HPDE6-E6E7 (cell line): ENCODE data around the gene PDLIM3.
A peak's percentile ranks its signal among the peaks of the same experiment; 100 is the strongest.
"Not testable (repeated sequence)": the region's sequence is repeated elsewhere in the genome, so short reads cannot be mapped to it uniquely, and the experiment has no call there.

Experiments
- DNase-seq: peaks from one replicate; pipeline ENCODE4 v3.0.0; 2011; ENCODE audit warnings: missing footprints; ENCODE audit errors: extremely low spot score

The PDLIM3 gene

DNA sequence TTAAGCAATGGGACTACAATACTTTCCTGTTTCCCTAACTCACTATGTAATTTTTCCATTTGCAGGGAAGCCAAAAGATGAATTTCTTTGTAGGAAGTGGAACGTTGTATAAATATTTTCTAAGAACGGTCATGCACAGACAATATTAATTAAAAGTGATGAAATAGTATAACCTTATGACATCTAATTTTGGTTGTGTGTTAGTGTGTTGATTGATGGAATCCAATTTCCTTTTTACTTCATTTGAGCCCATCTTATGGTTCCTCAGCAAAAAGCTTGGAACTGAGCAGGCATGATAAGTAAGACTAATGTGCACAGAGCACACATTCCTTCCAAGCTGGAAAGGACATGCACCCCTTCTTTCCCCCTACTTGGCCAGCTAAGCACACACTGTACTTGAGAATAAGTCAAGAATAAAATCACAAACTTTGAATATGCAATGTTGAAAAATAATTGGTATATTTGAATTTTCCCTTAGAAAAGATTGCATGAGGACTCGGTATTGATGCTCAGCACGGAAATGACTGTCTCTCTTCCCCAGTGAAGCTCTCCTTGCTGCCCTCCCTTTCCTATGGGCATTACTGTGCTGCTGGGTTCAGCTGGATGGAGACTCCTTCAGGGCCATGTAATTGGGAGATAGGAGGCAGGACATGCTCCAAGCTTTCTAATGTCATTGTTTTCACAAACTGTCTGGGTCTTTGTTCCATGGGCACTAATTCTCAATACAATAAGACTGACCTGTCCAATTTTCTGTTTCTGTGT lies 19.2 kb upstream of the PDLIM3 start:
- no peak for DNase-seq

DNA sequence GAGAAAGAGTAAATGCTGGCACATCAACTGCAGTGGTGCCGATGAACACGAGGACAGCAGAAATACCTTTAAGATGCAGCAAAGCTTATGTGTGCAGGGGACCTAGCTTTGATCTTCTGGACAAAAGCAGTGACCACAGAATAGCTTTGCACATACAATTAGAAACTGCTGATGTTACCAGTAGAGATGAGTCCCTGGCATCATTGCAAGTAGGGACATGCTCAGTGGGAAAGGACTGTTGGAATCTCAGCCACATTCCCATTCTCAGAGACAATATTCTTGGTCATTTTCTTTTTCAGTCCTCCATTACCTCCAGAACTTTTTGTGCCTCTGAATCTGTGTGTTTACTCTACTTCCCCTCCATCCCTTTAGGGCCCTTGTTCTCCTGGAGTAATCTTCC lies 16.9 kb upstream of the PDLIM3 start:
- peak; percentile 32 for DNase-seq

DNA sequence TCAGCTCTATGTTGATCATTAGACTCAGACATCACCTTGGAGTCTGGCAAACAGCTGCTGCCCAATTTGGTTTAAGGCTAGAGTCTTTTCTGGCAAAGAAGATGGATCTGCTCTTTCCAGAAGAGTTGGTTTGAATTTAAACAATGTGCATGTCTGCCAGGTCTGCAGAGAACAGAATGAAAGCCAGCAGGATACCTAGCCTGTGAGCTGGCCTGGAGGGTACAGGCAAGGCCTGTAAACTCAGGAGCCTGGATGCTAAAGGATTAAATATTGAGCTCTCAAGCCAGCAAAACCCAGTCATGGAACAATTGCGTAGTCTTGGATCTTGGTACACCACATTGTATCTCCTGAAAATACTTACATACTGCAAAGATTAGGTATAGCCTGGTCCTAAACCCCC lies 15.6 kb upstream of the PDLIM3 start:
- DNase-seq: no peak

DNA sequence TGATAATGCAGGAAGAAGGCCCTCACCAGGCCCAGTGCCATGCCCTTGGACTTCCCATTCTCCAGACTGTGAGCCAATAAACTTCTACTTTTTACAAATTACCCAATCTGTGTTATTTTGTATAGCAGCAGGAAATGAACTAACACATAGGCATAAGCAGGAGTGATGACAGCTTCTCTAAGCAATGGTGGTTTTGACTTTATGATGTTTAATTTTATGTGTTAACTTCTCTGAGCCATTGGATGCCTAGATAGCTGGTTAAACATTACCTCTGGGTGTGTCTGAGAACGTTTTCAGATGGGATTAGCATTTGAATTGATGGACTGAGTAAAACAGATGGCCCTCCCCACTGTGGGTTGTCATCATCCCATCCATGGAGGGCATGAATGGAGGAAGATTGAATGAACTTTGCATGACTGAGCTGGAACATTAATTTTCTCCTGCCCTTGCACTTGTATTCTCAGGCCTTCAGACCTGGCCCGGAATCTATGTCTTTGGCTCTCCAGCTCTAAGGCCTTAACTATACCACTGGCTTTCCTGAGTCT lies 13.9 kb upstream of the PDLIM3 start:
- no peak for DNase-seq

DNA sequence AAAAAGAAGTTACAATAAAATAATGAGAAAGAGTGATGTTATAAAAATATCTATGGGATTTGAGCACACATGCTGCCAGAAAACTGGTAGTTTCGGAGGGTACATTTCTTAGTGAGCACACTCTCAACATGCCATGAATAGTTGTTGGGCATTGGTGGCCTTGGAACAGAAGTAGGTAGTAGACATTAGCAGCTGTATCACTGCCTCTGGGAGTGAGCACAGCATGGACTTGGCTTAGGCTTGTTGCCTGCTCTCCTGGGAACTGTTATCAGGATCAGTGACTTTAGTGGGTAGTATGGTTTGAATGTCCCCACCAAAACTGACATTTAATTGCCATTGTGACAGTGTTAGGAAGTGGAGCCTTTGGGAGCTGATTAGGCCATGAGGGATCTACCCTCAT lies 13.3 kb upstream of the PDLIM3 start:
- no peak for DNase-seq

DNA sequence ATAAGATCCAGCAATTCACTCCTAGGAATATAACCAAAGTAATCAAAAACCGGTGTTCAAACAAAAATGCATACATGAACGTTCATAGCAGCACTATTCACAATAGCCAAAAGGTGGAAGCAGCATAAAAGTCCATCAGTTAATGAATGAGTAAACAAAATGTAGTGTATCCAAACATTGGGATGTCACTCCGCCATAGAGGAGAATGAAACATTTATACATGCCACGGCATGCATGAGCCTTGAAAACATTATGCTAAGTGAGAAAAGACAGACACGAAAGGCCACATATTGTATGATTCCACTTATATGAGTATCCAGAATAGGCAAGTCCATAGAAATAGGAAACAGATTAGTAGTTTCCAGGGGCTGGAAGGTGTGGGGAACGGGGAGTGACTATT lies 11.0 kb upstream of the PDLIM3 start:
- DNase-seq: no peak

DNA sequence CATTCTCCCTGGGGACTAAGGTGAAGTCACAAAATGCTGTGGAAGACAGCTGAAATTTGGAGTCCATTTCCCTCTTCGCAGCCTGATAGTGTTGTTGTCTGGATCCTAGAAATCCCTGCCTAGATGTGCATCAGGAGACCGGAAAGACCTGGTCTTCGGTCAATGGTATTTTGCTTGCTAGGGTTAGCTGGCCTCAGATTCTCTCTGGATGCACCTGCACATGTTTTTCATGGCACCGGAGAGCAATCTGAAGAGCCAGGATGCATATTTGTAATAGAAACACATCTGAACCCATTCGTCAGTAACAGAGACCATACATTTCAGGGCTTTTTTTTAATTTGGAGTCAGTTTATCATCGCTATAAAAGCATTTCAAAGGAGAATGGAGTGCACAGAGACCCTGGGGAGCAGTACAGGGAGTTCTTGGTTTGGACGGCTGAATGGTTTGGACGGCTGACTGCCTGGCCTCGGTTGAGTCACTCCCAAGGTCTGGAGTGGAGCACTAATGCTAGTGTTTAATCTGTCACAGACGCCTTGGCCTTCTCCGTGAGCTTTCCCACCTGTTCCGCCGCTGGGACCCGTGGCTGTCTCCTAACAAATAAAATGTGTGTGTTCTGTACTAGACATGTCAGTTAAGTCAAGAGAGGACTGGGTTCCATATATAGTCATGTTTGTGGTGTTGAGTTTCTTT lies 7.5 kb upstream of the PDLIM3 start:
- DNase-seq: no peak

DNA sequence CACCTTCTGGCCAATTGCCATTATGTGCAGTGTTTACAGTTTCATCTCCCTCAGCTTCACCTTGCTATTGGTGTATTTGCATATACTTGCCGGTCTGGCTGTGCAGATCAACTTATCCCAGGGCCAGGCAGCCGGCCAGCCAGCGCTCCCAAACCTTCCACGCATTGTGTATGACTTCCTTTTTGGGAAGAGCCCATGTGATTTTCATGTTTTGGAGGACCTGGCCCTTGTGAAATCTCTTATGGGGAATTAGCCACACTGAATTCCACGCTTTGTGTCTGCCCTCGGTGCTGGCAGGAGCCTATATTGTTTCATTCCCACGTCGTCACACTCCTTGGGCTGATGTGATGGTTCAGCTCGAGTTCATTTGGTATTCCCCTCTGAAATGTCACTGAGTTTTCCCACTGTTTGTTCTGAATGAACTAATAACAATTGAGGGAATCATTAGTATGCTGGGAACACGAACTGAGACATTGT lies 6.0 kb upstream of the PDLIM3 start:
- DNase-seq: no peak

DNA sequence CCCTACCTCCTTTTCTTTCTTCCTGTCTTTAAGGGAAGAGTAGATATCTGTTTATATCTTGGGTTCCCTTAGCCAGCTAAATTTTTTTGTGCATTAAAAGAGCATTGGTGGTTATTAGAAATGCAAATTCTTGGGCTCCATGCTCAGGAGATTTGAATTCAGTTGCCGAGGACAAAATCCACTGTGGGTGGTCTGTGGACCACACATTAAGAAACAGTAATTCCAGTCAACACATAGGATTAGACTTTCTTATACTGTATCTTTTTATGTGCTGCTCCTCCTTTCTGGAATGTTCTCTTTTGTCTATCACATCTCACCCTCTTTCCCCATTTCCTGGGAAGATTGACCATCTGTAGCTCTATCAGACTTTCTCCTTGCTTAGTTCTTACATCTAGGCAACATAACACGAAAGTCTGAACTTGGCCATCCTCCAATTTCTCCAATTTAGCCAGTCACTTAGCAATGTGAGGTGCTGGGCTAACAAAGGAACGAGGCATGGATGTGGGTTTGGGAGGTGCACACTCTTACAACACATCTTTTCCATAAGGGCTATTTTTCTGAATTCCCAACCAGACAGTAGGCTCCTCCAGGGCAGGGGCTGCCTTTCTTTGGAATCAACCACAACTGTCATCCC lies 5.3 kb upstream of the PDLIM3 start:
- DNase-seq: no peak

DNA sequence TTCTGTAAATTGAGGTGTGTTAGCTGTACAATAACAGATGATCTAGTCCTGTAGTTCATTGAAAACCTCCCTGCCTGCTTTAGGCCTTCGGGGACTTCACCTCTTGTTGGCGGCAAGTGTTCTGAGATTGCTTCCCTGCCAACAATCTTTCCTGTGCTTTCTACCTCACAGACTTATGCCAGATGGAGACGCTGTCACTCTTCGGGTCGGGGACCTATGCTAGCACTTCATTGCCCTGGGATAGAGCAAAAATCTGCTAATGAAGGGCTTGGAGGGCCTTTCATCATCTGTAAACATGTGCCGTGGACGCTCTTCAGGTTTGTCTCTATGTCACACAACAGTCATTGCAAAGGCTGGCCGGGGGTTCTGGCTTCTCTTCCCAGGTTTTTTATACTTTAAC lies 4.7 kb upstream of the PDLIM3 start:
- no peak for DNase-seq

DNA sequence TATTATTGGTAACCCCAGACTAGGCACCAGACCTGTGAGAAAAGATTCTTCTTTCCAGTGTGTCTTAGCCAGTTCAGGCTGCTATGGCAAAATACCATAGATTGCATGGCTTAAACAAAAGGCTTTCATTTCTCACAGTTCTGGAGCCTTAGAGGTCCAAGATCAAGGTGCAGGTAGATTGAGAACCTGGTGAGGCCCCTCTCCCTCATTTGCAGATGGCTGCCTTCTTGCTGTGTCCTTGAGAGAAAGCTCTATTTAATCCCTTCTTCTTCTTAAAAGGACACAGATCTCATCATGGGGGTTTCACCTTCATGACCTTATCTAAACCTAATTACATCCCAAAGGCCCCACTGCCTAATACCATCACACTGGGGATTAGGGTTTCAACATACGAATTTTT lies 3.5 kb upstream of the PDLIM3 start:
- DNase-seq: no peak

DNA sequence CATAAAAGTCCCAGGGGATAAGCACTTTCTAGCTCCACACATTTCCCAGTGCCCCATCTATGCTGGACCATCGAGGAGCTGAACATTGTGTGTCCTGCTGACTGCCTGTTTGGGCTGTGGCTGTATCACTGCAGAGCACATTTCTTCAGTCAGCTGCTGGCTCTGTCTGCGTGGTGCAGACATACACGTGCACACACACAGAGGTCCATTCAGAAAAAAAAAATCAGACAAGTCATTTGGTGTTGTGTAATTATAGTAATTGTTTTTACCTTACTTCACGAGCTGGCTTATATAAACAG lies 1.1 kb upstream of the PDLIM3 start:
- DNase-seq: no peak

DNA sequence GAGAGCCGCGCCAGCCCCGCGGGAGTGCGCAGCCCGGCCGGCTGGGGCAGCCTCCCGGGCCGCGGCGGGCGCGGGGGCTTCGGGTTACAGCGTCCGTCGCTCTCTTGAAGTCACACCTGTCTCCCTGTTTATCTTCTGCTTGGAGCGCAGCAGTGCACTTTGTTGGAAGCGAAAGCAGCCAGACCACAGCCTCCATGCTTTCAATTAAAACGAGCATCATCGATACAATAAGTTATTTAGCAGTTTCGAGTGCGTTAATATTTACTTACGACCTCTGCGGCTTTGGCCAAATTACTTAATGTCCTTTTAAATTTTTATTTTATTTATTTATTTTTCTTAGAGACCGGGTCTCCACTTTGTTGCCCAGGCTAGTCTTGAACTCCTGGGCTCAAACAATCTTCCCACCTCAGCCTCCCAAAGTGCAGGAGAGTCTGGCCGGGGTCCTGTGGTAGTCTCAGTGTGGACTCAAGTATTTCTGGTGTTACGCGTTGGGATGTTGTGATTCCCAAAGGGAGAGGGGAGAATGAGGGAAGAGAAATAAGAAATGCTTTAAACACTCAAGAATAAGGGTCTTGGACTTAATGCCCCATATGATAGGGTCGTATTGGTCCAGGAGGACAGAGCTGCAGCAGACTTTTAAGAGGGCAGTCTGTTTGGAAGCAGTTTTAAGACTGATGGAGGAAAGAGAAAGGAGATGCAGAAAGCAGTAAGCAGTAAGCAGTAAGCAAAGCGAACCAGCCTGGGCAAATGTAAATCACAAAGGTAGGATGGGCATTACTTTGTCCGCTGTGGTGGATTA lies 504 bp upstream of the PDLIM3 start:
- no peak for DNase-seq

DNA sequence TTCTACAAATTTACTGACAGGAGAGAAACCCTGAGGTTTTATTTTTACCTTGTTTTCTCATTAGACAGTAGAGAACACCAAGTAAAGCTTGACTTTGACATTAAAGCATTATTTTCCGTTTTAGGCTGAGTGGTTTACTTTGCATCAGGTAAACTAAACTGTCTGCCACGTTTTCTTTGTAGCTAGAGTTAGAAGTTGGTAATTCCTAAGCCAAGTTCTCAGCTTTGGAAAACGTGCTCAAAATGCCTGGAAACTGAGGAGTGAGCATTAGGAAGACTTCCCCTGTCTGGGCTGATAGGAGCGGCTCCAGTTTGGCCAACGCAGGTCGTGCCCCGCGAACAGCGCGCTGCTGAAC lies 819 bp downstream of the PDLIM3 start:
- no peak for DNase-seq

DNA sequence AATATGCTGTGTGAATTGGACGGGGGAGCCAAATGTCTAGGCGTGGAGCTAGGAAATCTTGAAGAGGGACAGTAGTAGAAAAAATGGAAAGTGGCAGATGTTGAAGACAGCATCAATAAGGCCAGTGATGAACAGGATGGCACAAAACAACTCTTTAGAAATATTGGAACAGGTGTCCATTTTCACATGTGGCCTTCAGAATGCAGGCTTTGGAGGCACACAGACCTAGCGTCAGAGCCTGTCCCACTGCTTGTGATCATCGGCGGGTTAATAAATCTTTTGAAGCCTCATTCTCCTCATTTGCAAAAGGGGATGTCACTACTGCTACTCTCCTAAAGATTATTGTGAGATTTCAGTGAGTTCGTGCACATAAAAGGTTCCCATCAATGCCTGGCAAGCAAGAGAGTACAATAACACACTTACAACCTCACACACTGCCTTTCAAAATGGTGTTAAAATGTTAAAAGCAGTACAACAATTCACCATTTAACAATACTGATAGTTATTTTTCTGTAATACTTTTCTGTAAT lies 2.4 kb downstream of the PDLIM3 start:
- DNase-seq: no peak

DNA sequence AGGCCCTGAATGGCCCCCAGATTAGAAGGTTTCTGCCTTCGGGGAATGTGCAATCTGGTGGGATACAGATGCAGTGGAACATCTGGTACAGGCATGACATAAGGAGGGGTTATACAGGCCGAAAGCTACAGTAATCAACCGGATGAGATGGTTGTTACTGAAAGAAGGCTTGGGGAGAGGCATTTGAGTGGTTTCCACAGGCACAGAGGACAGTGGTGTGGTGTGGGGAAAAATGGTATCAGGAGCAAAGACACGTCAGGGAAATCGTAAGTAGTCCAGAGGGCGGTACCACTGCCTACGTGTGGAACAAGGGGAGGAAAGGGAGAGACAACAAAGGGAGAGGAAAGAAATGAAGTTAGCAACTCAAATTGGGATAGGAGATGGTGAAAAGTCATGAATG lies 3.0 kb downstream of the PDLIM3 start:
- no peak for DNase-seq

DNA sequence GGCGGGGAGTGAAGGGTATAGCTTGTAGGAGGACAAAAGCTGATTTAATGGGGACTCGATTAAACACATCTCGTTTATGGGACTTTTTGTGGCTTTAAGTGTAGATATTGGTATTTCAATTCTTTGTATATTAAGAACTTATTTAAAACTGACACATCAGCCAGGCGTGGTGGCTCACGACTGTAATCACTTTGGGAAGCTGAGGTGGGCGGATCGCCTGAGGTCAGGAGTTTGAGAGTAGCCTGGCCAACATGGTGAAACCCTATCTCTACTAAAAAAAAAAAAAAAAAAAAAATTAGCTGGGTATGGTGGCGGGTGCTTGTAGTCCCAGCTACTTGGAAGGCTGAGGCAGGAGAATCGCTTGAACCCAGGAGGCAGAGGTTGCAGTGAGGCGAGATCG lies 3.7 kb downstream of the PDLIM3 start:
- not testable (repeated sequence) for DNase-seq

DNA sequence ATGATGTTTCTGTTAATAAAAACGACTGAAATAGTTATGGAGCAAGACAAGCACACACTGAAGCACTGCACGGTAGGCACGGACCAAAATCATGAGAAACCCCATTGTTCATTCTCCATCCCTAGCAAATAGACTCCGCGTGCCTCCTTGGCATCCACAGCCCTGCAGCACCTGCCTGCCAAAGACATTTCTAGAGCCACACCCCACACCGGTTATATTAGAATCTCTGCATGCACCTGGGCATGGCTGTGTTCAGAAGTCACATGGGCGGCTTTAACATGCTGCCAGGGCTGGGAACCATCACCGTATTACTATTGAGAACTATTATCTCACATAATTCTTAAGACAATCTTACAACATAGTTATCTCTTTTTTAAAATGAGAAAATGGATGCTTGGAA lies 5.9 kb downstream of the PDLIM3 start:
- DNase-seq: no peak

DNA sequence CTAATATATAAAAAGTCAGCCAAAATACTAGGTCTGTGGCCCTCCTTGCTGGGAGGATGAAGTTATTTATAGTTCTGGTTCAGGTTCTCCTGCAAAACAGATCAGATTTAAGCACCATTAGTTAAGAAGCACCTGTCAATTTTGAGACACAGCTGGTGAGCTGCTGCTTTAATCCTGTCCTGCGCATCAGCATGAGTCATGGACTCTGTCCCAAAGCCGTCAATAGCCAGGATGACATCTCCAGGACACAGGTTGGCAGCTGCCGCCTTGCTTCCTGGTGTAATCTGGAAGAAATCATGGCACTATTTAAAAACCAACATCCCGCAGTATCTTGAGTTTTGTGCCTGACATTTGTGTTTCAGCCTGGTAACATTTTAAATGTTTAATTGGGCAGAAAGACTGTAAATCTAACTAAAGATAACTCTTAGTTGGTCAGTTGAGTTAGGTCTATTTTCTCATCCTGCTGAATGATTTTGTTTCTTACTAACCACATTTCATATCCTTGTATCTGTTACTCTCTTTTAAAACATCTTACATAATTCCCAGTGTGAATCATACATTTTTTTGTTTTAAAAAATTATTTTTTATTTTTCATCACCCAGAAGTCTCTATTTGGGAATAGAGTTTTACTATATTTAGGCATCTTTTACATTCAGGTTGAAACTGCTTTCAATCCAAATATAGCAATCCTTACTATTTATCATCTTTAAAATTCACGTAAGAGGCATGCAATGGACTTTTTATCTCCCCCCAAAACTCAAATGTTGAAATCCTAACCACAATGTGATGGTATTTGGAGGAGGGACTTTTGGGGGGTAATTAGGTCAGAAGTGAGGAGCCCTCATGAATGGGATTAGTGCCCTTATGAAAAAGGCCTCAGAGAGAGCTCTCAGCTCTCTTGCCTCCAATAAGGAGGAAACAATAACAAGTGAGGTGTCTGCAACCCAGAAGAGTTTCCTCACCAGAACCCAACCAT lies 10.1 kb downstream of the PDLIM3 start:
- no peak for DNase-seq

DNA sequence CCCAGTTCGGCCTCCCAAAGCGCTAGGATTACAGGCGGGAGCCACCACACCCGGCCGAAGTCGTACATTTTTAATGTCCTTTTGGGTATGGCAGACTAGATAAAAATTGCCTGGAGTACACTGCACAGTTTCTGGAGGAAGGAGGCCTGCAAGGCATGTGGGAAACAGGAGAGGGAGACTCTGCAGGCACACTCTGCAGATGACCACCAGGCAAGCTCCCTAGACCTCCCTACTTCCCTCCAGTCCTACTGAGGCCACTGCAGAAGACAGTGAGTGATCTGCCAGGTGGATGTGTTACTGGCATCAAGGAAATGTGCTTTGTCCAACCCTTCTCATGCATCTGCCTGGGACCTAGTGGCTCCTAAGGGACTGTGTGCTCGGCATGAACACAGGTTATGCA lies 11.4 kb downstream of the PDLIM3 start:
- no peak for DNase-seq

DNA sequence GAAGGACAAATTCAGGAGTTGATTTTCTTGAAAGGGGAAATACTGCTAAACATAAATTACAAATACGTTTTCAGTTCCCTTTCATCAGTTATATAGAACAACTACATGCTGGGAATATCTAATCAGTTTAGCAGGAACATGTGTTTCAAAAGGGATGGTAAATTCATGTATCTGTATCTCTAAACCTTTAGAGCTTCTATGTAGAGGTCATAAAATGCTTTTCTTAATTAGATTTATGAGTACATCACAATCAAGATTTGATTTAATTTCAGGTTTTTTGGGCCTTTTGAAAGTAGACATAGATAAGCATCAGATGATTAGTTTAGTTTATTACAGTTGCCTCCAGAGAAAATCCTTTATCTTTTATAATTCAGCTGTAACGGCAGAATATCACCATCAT lies 12.9 kb downstream of the PDLIM3 start:
- no peak for DNase-seq
